Aorta (tissue), 4 donors: Measurements from ENCODE around the gene FUCA1. TPM values are rescaled to one million over a fixed set of nuclear protein-coding genes. Genes with fewer than 3 reads are reported as not detected.

ENCODE experiments used
- polyA plus RNA-seq, 2 donors: library from polyadenylated mRNA; stranded (reverse); fragments of 200-250 nt; gene quantifications; one replicate each; pipeline ENCODE4 v1.2.3, GENCODE V29; 2013
- total RNA-seq, 2 donors: library from RNA; stranded (reverse); fragmentation: NEBNext Ultra II Directional; extraction: Animal tissue kit (Norgen Biotek cat#: 25700); gene quantifications; one replicate each; pipeline ENCODE4 v1.2.1, GENCODE V29; 2021
- donor health status: healthy with polysubstance abuse.
- donor health status: Bipolar disorder and iron deficiency.
- donor health status: DM: no; HTN: no; CAD: no.
- donor health status: DM: yes; HTN: yes; CAD: no.

Gene FUCA1
- total and polyA plus RNA-seq, 4 donors, result 26.0 to 36.6 (median 33.3) TPM

Other genes with a start within 250 kb of the FUCA1 start
- gene RPL11, start 176.5 kb downstream of the FUCA1 start, total RNA-seq, result 100 to 1,000 TPM; 707 to 819 TPM
- 1,000 to 10,000 TPM; 2,209 to 3,782 TPM for gene RPL11, start 176.5 kb downstream of the FUCA1 start, polyA plus RNA-seq
- gene ELOA, start 124.8 kb downstream of the FUCA1 start, total RNA-seq, result 10 to 100 TPM; 30.3 to 31.0 TPM
- 10 to 100 TPM; 11.8 to 14.0 TPM for gene ELOA, start 124.8 kb downstream of the FUCA1 start, polyA plus RNA-seq
- 10 to 100 TPM; 34.9 to 39.8 TPM for gene PITHD1, start 89.9 kb downstream of the FUCA1 start, total RNA-seq
- 10 to 100 TPM; 33.9 to 40.3 TPM for gene PITHD1, start 89.9 kb downstream of the FUCA1 start, polyA plus RNA-seq
- gene LYPLA2, start 77.1 kb downstream of the FUCA1 start, total RNA-seq, result 10 to 100 TPM; 30.0 to 31.2 TPM
- 10 to 100 TPM; 17.3 to 32.5 TPM for gene LYPLA2, start 77.1 kb downstream of the FUCA1 start, polyA plus RNA-seq
- gene GALE, start 67.5 kb downstream of the FUCA1 start, total RNA-seq, result 10 to 100 TPM; 13.6 to 18.5 TPM
- gene GALE, start 67.5 kb downstream of the FUCA1 start, polyA plus RNA-seq, result 10 to 100 TPM in 1 of 2 donors, 1 to 10 TPM in 1; 9.9 to 23.2 TPM
- gene HMGCL, start 42.9 kb downstream of the FUCA1 start, total RNA-seq, result 10 to 100 TPM; 22.4 to 36.8 TPM
- 10 to 100 TPM; 30.9 to 35.2 TPM for gene HMGCL, start 42.9 kb downstream of the FUCA1 start, polyA plus RNA-seq
- under 1 TPM; 0.06 to 0.15 TPM for gene CNR2, start 45.1 kb upstream of the FUCA1 start, total RNA-seq
- under 1 TPM; 0.08 to 0.13 TPM for gene CNR2, start 45.1 kb upstream of the FUCA1 start, polyA plus RNA-seq
- gene PNRC2, start 91.5 kb upstream of the FUCA1 start, total RNA-seq, result 10 to 100 TPM; 93.5 to 94.7 TPM
- gene PNRC2, start 91.5 kb upstream of the FUCA1 start, polyA plus RNA-seq, result 100 to 1,000 TPM in 1 of 2 donors, 10 to 100 TPM in 1; 75.3 to 141 TPM
- gene SRSF10, start 112.0 kb upstream of the FUCA1 start, total RNA-seq, result 10 to 100 TPM; 91.1 to 98.4 TPM
- gene SRSF10, start 112.0 kb upstream of the FUCA1 start, polyA plus RNA-seq, result 100 to 1,000 TPM in 1 of 2 donors, 10 to 100 TPM in 1; 50.1 to 114 TPM
- gene MYOM3, start 243.8 kb upstream of the FUCA1 start, total RNA-seq, result 1 to 10 TPM in 1 of 2 donors, under 1 TPM in 1; 0.78 to 1.9 TPM
- 1 to 10 TPM in 1 of 2 donors, under 1 TPM in 1; 0.59 to 1.1 TPM for gene MYOM3, start 243.8 kb upstream of the FUCA1 start, polyA plus RNA-seq